NCI-H187 treated with DMSO at 0.1 percent for 48 hours (cell line): ENCODE results near the gene AK9.
"Not testable (repeated sequence)": the region's sequence is repeated elsewhere in the genome, so short reads cannot be mapped to it uniquely, and the experiment has no call there.

ENCODE experiments used
- DNase-seq: peaks from one replicate; lab custom pipeline; 2025; lab: John Stamatoyannopoulos, UW

The AK9 gene

DNA sequence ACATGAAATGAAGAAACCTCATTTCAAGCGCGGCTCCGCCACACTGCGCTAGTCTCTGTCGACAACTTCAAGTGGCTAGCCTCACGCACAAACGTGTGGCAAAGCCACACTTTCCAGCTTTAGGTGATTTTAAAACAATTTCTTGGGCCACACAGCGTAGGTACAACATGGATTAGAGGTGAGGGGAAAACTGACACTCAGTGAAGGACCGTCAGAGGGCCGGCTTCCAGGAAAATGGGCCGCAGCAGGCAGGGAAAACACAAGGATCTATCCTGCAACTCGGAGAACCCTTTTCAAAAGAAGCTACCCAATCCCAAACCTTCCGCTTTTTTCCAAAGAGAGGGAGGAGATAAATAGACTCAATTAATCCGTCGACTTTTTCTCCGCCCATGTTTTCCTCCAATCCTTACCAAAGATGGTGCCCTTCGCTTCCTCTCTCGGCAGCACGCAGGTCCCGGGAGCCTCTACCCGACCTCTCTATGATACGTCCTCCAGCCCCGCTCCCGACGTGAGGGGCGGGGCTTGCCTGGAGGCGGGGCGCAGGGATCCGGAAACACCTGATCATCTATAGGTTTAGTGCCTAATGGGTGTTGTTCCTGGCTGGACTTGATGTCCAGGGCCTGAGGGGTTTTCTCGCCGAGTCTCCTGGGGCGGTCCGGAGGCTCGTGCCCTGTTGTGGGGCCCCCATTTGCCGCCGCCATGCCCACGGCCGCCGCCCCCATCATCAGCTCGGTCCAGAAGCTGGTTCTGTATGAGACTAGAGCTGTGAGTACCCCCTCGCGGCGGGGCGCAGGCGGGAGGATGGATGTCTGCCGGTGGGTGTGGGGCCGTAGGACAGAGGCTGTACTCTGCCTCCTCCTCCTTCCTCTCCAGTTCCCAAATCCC lies at the start of gene AK9, which contains the start of gene FIG4:
AK9 (minus strand) TSS at position 466 of the 885 bp plus-strand sequence. CDS start 15,457 bp downstream, outside the sequence.
FIG4 (plus strand) TSS at position 560 of the 885 bp plus-strand sequence; CDS start at position 700, 140 bp downstream.
- peak; percentile 92 for DNase-seq

DNA sequence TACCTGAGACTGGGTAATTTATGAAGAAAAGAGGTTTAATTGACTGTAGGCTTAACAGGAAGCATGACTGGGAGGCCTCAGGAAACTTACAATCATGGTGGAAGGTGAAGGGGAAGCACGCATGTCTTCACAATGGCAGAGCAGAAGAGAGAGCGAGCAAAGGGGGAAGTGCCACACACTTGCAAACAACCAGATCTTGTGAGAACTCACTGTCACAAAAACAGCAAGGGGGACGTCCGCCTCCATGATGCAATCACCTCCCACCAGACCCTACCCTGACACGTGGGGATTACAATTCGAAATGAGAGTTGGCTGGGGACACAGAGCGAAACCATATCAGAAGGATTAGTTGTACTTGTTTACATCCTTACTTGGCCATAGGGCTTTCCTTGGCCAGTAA lies 49.8 kb upstream of the AK9 start:
- DNase-seq, result no peak

DNA sequence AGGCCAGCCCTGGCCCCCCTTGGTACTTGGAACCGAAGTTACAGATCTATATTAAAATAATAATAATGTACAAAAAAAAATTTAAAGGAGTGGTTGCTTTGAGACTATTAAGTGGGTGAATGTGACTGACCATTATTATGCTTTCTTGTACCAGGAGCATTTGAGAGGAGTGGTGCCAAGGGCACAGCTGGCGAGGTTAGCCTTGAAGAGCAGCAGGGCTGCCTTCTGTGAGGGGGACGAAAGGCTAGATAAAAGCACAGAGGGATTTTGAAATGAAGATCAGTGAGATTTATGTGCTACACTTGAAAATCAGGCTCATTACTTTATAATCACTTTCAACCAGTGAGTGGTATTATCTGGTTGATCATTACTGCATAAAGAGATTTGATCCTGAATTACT lies 48.7 kb upstream of the AK9 start:
- DNase-seq, result no peak

DNA sequence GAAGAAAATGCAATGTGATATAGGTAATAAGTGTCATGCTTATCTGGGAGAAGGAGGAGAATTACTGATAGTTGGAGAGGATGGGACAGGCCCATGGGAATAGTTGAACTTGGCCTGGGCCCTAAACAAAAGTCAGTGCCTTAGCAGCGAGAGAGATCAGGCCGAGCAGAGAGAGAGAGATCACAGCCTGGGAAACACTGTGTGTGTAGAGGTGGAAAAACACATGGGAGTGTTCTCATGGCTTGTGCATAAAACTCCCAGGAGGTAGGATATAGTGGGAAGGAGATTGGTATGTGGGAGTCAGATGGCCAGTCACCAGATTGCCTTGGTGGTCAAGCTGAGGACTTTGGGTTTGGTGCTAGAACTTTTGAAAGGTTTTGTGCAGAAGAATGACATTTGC lies 47.7 kb upstream of the AK9 start:
- no peak for DNase-seq

DNA sequence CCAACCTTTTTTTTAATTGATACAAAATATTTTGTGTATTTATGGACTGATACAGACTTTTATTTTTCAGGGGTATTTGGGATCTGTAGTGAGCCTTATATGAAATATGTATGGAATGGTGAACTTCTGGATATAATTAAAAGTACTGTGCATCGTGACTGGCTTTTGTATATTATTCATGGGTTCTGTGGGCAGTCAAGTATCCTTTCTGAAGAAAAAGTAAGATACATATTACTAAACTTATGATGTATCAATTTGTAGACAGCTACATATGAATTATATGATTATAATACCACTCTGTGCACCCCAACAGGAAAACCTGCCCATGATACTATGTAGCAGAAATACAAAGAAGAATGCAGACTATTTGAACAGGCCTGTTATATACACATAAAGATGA lies 47.3 kb upstream of the AK9 start:
- DNase-seq, result no peak

DNA sequence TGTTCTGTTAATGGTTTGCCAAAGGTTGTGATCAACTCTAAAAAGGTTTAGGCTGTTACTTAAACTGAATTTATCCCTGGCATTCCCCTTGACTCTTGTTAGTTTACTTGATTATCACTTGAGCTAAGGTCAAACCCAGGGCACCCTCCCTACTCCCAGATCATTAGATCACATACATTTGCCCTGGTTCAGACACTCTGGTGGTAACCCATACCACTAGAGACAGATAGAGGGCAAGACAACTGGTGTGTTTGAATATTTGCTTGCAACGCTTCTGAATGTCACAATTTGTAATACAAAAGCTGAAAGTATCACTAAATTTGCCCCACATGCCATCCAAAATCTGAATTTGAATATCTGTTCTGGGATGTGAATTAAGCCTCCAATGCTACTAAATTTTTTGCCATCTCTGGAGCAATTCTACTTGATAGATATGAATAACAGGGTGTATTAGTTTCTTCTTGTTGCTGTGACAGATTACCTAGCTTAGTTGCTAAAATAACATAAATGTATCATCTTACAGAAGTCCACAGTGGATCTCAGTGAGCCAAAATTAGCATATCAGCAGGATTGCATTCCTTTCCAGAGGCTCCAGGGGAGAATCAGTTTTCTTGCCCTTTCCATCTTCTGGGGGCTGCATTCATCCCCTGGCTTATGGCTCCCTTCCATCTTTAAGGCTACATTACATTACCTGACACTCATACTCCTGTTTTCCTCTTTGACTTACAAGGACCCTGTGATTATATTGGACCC lies 45.4 kb upstream of the AK9 start:
- DNase-seq, result no peak

DNA sequence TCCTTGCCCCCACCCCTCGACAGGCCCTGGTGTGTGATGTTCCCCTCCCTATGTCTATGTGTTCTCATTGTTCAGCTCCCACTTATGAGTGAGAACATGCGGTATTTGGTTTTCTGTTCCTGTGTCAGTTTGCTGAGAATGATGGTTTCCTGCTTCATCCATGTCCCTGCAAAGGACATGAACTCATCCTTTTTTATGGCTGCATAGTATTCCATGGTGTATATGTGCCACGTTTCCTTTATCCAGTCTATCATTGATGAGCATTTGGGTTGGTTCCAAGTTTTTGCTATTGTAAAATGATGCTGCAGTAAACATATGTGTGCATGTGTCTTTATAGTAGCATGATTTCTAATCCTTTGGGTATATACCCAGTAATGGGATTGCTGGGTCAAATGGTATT lies 34.2 kb upstream of the AK9 start:
- not testable (repeated sequence) for DNase-seq

DNA sequence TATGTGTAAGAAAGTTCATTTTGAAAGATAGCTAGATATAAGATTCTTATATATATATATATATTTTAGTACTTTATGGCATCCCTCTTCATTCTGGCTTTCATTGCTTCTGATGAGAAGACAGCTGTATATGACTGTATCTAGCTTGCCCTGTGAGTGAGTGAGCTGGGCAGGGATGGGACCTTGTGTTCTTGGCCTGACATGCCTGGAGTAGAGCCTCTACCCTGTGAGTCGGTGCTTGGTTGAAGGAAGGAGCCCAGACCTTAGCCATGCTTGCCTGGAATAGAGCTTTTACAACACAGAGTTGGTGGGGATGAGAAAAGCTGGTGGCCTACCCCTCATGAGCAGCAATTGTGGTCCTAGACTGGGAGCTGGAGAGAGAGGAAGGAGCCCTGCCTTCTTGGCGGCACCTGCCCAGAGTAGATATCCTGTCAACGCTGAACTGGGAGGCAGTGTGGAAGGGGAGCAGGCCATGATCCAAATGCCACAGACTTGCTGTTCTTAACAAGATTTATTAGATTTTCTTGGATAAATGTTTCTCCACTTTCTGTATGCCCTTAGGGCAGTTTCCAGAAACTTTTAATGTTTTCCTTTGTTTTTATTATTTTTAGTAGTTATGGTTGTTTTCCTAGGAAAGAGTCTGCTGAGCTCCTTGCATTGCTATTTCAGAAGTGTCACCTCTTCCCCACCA lies 31.7 kb upstream of the AK9 start:
- DNase-seq, result no peak

DNA sequence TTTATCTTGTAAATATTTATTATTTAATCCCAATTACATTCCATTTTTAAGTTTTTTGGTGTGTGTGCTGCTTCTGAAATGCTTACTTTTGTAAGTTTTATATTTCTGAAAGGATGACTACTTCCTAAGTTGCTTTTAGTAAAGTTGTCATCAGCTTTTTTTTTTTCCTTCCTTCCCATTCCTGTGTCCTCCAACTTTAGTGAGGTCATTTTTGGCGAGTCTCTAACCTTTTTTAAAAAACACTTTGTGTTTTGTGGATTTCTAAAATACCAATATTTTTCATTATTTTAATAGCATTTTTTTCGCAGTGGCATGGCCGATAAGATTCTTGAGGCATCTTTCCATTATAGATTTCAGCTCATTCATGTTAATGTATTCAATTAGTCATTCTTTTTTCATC lies 31.0 kb upstream of the AK9 start:
- DNase-seq, result no peak

DNA sequence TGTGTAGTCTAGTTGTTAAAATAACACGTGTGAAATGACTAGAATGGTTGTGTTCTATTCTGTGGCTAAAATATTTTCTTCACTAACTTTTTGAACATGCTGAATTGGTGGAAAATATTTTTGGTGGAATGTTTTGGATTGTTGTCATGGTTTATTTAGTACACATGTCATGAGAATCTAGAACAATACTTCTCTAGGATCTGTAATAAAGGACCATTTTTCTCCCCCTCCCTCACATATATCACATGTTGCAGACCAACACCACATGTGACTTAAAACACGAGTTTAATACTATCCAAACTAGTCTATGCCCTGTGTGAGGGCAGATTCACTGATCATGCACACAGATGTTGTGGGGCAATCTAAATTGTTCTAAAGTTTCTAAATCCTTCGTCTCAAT lies 29.3 kb upstream of the AK9 start:
- no peak for DNase-seq

DNA sequence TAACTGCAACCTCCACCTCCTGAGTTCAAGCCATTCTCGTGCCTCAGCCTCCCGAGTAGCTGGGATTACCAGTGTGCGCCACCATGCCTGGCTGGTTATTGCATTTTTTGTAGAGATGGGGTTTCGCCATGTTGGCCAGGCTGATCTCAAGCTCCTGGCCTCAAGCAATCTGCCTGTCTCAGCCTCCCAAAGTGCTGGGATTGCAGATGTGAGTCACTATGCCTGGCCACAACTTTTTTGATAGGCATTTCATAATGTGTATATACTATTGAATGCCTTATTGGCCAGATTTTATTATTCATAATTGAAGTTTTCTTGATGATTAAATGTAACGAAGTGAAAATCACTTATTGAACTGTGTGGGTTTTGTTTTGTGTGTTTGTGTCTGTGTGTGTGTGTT lies 28.0 kb upstream of the AK9 start:
- no peak for DNase-seq

DNA sequence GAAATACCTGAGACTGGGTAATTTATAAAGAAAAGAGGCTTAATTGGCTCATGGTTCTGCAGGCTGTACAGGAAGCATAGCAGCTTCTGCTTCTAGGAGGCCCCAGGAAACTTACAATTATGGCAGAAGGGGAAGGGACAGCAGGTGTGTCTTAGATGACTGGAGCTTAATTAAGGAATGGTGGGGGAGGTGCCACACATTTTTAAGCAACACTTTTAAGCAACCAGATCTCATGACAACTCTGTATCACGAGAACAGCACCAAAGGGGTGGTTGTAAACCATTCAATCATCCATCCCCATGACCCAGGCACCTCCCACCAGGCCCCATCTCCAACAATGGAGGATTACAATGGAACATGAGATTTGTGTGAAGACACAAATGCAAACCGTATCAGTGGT lies 27.0 kb upstream of the AK9 start:
- no peak for DNase-seq

DNA sequence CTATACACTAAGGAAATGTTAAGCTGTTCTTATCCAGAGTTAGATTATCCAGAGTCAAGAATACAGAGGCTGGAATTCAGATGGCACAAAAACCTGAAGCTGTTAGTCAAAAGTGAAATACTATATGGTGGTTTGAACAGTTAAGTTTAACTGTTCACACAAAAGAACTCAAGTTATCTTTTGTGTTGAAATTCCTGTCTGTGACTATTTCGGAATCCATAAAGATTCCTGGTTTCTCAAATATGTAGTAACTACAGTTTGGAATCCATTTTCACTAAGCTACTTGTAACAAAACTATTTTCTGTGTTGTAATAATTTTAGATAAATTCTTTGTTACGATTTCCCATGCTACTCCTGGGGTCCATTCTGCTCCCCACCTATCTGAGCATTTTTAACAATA lies 24.6 kb upstream of the AK9 start:
- no peak for DNase-seq

DNA sequence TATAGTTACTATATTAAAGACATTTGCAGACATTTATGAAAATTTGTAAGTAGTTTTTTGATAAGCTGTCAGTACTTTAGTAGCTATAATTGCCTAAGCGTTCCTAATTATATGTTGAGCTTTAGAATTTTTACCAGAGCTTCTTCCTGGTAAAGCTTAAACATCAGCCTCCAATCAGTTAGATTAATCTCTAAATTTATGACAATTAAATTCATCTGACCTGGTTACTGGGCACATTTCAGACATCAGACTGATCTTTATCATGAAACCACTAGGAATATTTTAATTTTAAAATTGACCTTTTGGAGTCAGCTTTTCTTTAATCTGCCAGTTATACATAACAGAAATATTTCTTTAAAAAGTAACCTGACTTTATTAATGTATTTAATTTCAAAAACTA lies 23.6 kb upstream of the AK9 start:
- no peak for DNase-seq

DNA sequence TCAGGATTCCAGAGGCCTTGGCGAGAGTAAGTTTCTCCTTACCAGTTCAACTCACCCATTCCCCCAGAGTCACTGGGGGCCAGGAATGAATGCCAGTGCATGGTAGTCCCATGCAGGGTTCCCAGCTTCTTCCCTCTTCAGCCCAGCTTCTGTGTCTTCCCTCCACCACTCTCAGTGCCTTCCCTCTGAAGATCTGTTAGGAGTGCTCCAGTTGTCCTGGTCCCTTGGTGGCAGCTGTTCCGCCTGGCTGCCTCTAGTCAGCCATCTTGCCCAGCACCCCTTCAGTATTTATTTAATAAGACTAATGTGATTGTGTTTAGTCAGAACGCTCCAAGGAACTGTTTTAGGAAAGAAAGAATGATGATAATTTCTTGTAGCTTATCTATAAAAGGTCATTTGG lies 23.2 kb upstream of the AK9 start:
- no peak for DNase-seq

DNA sequence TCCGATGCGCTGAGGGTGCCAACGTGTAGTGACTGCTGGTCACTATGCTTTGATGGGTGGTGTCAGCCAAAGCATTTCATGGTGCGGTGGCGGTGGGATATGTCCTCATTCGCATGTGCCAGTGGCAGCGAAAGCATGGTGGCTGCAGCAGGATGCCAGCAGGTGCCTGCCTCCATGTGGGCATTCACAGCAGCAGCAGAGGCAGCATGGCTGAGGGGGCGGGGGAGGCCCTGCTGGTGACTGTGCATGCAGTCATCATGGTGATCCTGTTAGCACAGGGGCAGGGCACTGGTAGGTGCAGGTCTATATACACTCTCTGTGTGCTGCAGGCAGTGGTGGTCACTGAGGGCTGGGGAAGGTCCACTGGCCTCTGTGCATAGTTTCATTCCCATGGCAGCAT lies 22.1 kb upstream of the AK9 start:
- DNase-seq, result no peak

DNA sequence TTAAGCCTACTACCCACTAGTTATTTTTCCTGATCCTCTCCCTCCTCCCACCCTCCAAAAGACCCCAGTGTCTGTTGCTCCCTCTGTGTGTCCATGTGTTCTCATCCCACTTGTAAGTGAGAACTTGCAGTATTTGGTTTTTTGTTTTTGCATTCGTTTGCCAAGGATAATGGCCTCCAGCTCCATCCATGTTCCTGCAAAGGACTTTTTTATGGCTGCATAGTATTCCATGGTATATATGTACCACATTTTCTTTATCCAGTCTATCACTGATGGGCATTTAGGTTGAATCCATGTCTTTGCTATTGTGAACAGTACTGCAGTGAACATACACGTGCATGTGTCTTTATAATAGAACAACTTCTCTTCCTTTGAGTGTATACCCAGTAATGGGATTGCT lies 17.1 kb upstream of the AK9 start:
- not testable (repeated sequence) for DNase-seq

DNA sequence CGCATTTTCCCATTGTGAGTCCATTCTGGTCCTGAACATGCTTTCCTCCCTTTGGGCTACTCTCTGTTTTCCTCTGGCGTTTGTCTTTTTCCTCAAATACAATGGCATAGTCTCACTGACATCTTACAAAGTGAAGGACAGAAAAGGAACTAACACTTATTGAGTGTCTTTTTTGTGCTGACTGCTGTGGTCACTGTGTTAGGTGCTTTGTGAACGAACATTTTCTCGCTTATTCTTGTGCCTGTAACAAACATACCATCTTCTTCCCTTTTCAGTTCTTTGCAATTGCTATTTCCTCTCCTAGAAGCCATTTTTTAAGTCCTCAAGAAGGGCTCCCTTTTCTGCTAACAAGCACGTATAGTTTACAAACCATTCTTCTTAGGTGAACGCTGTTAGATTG lies 15.5 kb upstream of the AK9 start:
- DNase-seq, result no peak

DNA sequence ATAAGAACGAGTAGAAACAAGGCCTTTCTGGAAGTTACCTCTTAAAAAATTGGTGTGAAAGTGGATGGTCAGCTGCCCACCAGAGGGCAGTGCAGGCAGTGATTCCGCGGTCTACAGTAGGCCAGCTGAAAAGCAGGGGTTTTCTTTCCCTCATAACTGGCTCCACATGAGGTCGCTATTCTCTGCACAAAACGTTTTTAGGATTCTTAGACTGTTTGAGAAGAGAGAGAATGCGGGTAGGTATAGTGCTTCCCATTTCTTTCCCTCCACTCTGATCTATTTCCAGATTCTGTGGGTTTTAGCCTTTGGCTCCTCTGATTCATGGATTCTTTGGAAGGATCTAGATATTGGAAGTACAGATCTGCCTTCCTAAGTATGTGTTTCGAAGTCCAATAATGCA lies 14.3 kb upstream of the AK9 start:
- peak; percentile 67 for DNase-seq

DNA sequence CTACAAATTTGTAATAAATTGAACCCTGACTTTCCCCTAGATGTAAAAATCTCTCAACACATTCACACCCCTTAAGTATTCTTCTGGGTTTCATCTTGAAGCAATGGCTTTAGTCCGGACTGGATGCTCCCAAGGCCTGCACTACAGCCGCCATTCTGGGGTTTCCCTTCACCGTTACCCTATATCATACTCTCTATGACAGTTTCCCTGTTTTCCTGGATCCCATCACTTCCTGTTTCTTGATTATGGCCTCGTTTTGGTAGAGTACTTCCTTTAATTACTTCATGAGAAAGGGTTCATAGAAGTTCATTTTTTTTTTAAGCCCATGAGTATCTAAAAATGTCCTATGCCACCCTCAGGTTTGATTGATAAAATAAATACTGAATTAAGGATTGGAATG lies 11.8 kb upstream of the AK9 start:
- DNase-seq, result no peak

DNA sequence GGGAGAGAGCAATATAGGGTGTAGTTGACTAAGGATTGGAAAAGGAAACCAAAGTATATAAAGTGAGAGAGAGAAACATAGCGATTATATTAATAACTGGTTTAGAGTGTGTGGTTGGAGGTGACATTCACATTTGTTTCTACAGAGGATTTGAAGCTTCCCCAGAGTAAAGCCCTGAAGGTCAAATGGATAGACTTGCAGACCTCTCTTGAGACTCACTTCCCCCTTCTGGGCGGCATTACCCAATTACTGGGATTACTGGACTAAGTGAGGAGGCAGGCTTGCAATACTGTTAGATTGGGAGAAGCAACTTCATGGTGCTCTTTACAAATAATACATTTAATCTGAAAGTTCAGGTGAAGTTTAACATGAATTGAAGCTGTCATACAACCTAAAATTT lies 10.8 kb upstream of the AK9 start:
- DNase-seq, result no peak

DNA sequence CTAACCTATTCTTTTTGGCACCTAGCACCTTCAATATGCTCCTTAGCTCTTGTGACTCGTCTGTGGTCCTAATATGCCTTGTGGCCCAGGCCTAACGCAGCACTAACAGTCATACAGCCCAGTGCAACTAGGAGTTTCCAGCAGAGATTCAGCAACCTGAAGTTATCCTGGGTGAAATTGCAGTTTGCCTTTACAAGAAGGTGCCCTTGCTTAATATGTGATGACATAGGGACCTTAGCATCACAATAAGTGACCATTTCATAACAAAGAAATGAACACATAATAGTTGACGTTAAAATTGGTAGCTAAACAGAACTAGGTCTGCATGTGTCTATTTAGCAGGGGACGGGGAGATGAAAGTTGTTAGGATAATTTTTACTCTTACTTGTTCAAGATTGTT lies 10.2 kb upstream of the AK9 start:
- DNase-seq, result no peak

DNA sequence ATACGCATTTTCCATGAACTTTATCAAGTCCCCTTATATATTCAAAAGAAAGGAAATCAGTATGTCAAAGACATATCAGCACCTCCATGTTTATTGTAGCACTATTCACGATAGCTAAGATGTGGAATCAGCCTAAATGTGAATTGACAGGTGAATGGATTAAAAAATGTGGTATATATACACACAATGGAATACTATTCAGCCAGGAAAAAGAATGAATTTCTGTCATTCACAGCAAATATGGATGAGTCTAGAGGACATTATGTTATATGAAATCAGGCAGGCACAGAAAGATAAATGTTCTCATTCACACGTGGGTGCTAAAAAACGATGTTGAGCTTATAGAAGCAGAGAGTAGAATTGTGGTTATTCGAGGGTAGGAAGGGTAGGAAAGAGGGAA lies 5.4 kb upstream of the AK9 start:
- DNase-seq, result no peak
